T-helper 2 cell (primary cell): ENCODE measurements around the gene BBS2.
A peak's percentile ranks its signal among the peaks of the same experiment; 100 is the strongest.
"Not testable (repeated sequence)": the region's sequence is repeated elsewhere in the genome, so short reads cannot be mapped to it uniquely, and the experiment has no call there.

Source experiments
- DNase-seq, 5 experiments: peaks; one replicate each; pipeline versions ENCODE4 v3.0.0 to v3.0.0-alpha.2; 2012 to 2022

The BBS2 gene

GRCh38 chr16:56525236-56525635 is 5.4 kb upstream of the BBS2 start:
- DNase-seq, result no peak

DNA sequence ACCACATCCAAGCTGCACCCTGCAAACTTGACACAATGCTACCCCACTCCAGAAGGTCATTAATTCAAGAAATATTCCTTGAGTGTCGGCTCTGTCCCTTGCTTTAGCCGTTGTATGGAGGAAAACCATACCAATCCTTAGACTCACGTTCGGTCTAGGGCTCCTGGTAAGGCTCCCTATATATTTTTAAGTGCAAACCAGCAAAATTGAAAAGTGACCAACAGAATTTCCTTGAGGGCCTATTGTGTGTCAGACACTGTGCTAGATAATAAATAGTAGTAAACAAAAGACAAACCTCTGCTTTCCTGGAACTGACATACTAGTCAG is 390 bp upstream of the BBS2 start:
- no peak for DNase-seq

DNA sequence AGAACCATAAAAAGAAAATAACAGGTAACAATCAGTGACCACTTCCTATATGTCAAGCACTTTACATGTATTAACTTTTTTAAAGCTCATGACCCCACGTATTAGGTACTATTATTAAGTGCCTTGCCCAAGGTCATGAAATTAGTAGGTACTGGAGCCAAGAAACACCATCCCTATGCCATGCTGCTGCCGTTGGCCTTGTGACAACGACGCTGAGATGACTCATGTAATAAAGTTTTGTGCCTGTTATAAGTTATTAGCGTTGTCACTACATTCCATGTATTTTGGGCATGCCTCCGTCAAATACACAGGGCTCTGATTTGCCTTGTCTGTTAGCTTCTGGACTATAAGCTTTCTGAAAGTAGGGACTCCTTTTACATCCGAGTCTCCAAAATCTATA is 1.4 kb downstream of the BBS2 start:
- no peak for DNase-seq

DNA sequence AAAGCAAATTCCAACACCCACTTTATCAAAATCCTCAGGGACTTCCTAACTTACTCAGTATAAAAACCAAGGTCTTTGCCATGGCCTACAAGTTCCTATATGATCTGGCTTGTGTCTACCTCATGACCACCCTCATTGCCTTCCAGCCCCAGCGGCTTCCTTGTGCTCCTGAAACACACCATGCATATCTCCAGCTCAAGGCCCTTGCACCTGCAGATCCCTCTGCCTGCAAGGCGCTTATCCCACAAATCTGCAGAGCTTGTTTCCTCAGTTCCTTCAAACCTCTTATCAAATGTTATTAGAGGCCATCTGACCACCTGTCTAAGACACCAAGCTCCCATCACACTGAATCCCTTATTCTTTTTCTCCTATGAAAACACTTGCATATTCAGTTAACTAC is 2.6 kb downstream of the BBS2 start:
- DNase-seq, result no peak

DNA sequence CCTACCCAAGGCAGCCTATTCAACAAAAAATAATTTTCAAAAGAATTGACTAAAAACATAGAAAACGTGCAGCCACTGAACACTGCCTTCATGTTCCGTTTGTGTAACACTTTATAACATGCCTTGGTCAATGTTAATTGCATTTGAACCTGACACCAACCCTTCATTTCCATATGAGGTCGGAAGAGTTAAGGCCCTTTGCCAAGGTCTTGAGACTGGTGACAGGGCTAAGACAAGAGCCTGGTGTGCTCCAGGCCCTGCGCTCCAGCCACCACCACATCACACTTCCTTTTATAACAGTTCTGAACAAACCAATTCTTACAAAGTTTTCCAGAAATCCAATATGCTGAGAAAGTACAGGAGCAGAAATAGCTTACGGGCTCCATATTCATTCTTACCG is 4.2 kb downstream of the BBS2 start:
- no peak for DNase-seq

DNA sequence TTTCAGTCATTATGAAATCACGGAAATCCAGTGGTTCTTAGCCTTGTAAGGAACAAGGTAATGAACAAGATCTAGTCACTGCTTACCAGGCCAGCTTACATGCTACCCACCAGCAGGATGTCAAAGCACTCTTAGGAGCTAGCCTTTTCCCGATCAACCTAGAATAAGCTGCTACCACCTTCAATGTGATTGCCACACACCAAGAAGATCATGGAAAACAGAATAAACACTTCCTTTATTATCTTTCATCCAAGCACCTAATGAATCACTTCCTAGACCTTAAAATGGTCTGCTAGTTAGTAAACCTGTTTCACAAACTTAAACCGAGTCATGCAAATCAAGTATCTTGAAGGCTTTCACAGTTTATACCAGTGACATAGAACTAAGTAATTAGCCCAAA is 5.0 kb downstream of the BBS2 start:
- DNase-seq, result no peak

DNA sequence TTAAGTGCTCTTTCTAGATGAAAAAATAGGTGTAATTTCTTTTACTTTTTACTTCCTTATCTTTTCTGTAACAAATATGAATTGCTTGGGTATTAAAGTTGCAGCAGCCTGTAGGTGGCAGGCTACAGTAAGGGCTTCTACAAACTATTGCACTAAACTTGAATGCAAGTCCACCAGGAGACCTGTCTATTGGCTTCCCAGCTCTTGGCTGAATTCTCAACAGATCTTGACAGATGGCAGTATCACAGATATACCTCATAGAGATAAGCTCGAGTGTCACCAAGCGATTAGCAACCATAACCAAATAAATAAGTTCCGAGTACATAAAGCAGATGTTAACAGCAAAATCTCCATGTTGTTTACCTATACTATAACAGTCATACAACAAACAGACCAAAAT is 5.9 kb downstream of the BBS2 start:
- peak in 4 of 5 experiments; percentile 12 to 73 (median 28) for DNase-seq

GRCh38 chr16:56513091-56513490 is 6.7 kb downstream of the BBS2 start:
- DNase-seq, result no peak

GRCh38 chr16:56512025-56512424 is 7.8 kb downstream of the BBS2 start:
- DNase-seq, result no peak

DNA sequence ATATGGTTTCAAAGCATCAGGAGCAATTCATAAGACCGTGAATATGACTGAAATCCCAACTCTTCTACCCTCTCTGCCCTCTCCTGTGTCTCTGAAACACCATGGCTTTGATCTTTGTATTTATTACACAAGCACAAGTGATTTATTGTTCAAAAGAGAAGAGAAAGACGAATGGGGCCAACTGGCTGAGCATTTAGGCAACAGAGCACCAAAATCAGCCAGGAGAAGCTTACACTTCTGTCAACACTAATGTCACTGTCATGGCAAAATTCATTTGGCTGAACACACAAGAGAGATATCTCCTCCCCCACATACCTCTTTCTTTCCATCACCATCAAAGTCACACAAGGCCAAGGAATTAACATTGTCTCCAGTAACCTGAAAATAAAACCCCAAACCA is 9.3 kb downstream of the BBS2 start:
- no peak for DNase-seq

DNA sequence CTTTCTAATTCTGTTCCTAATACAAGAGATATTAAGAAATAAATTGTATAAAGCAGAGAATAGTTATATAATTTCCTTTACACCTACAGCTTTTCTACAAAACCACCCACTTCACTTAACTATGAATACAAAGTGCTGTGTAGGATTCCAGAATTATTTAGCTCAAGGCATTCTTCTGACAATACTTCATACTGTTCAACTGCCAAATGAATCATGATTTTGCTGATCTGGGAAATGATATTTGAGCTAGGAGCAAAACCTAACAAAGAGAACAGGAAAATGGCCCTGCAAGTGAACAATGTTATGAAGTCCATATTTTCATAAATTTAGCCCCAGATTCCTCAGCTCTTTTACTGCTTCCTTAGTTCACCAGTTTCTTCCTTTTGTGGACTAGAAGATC is 12.9 kb downstream of the BBS2 start:
- DNase-seq, result no peak

DNA sequence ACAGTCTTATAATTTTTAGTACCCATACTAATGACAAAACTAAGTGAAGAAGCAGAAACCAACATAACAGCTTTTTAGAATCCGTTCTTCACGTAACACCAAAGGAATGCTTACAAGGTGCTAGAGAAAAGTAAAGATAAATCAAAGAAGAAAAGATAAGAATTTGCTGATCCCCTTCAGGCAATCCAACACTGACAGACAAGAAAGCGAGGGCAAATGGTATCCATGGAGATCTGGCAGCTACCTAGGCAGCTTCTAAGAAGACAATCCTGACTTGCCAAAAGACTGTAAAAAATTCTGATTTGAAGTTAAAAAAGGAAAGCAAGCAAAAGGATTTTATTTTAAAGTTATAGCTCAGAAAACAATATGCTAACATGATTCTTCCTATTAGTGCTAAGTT is 14.6 kb downstream of the BBS2 start:
- no peak for DNase-seq

DNA sequence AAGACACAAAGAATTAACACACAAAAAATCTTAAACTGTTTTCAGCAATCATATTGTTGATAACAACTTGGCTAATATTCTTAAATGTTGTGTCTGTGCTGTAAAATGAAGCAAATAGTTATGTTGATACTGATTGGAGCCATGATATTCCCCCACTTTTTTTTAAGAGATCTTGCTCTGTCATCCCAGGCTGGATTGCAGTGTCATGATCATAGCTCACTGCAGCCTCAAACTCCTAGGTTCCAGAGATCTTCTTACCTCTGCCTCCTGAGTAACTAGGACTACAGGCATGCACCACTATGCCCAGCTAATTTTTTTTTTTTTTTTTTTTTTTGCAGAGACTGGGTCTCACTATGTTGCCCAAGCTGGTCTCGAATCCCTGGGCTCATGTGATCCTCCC is 26.0 kb downstream of the BBS2 start:
- no peak for DNase-seq

GRCh38 chr16:56493126-56493525 is 26.7 kb downstream of the BBS2 start:
- no peak for DNase-seq

- DNase-seq, result no peak
Observed at GRCh38 chr16:56491657-56492261, 28.1 kb downstream of the BBS2 start.

- DNase-seq, result not testable (repeated sequence)
Observed at GRCh38 chr16:56488868-56489267, 31.0 kb downstream of the BBS2 start.

- no peak for DNase-seq
Observed at GRCh38 chr16:56488035-56488434, 31.8 kb downstream of the BBS2 start.

DNA sequence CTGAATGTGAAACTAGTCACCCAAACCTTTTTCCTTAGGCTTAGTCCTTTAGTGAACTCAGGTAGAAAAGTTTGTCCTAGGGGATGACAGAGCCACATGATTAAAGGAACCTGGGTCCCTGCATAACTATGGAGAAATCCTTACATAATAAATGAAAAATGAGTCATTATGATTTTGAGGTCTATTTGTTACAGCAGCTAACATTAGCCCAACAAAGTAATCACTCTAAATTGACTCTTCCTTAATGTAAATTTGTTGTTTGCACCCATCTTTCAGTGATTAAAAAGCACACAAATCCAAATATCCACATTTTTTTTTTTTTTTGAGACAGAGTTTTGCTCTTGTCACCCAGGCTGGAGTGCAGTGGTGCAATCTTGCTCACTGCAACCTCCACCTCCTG is 36.4 kb downstream of the BBS2 start:
- no peak for DNase-seq

- DNase-seq, result no peak
Observed at GRCh38 chr16:56482683-56483236, 37.1 kb downstream of the BBS2 start.

DNA sequence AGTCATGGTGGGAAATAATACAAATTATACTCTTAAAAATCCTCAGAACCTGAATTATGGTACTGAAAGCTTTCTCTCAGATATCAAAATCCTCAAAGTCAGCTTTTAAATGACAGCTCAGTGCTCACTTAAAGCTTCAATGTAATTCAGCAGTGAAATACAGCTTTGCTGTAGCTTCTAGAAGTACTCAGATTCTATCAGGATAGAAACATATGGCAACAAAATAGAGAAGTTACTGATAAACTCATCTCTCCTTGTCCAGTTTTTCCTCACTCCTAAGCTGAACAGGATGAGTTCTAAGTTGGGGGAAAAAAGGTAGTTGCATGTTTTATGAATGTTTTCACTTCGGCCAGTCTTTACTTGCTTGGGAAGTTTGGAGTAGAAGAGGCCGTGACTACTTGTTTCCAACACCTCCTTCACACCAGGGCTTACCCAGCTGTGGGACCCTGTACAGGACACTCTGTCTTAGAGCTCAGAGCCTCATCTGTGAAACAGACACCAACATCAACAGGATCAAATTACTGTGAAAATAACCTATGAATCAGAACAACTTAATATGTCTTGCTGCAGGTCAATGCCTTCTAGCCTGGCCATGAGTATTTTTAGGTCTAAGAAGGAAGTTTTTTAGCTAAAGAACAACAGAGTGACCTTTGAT is 38.2 kb downstream of the BBS2 start:
- DNase-seq, result no peak

GRCh38 chr16:56480776-56481467 is 38.9 kb downstream of the BBS2 start:
- no peak for DNase-seq

DNA sequence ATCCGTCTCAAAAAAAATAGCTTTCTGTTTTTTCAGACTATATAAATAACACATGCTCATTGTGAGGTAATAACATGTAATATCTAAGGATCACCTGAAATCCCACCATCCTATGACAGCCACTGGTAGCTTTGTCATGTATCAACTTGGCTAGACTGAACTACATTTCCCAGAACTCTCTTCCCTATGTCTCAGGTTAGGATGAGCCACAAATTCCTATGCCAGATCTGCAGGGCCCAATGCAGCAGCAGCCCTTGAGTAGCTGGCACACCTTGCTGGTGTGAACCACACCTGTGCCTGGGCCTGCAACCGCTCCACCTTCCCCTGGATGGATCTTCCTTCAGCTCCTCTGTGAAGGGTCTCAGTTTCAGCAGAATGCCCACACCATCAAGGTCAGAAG is 40.4 kb downstream of the BBS2 start:
- no peak for DNase-seq

- DNase-seq, result no peak
Observed at GRCh38 chr16:56478281-56479049, 41.4 kb downstream of the BBS2 start.
